Measurements from ENCODE around the gene SGCA. TPM values are rescaled to one million over a fixed set of nuclear protein-coding genes. Genes with fewer than 3 reads are reported as not detected.

The SGCA gene
- total and polyA plus RNA-seq, 2 of the 13 experiments (the other 11 are each of a cell fraction or from before 2014, with no cell fraction given) = not detected

DNA sequence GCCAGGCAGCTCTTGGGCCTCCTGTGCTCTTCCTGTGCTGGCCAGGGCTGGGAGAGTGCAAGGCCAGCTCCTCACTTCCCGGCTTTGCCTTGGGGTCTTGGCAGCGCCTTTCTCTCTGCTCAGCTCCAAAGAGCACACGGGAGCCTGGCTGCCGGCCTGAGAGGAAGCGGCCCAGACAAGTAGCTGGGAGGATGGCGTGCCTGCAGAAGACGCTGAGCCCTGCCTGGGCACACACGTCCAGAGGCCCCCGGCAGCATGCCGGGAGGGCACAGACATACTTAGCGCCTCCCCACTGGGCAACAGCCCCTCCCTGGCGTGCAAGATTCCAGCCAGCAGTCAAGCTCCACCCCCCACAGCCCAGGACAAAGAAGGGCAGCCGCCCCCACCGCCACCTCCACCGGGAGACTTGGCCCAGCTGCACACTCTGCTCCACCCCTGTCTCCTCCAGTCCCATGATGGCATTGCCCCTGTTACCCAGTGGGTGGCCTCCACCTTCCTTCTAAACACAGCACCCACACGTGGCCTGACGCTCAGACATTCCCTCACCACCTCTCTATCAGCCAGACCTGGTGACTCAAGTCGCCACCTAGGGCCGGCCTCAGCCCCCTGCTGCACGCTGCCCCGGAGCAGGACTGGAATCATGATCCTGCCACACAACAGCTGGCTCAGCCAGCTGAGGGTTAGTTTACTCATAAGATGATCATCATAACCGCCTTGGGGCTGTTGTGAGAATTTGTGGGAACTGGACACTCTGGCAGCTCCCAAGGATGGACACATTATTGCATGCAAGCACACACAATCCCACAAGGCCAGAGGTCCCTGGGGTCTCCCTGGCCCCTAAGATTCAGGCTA is 12.4 kb downstream of the SGCA start (continued):
- TF ChIP-seq, protein P1, sequence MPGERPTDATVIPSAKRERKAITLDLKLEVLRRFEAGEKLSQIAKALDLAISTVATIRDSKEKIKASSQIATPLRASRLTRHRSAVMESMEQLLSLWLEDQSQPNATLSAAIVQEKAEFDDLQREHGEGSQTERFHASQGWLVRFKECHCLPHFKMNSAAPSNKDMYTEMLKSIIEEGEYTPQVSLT (CRISPR knock-in tag; IDR thresholded peaks at IDR 0.05; ENCODE audit: borderline replicate concordance, low read depth) = no peak
- TF ChIP-seq ZNF891 (CRISPR knock-in tag; IDR thresholded peaks at IDR 0.05) (no peak), ISL2 (CRISPR knock-in tag; IDR thresholded peaks at IDR 0.05) (no peak; the same call in 1 of the 2 replicates), ZNF563 (CRISPR knock-in tag; IDR thresholded peaks at IDR 0.05) (no peak; the same call in 1 of the 2 replicates), ZNF709 (CRISPR knock-in tag; IDR thresholded peaks at IDR 0.05) (no peak), GLI4 (CRISPR knock-in tag; IDR thresholded peaks at IDR 0.05; ENCODE audit: borderline replicate concordance) (no peak), ADNP (CRISPR knock-in tag; IDR thresholded peaks at IDR 0.05) (0 out of 2 replicates have a peak, but pooled peaks have one; percentile 30), ZBTB1 (CRISPR knock-in tag; IDR thresholded peaks at IDR 0.05; ENCODE audit: borderline replicate concordance) (no peak), ZNF225 (CRISPR knock-in tag; IDR thresholded peaks at IDR 0.05) (0 out of 2 replicates have a peak, but pooled peaks have one; percentile 29), HDAC6 (IDR thresholded peaks at IDR 0.05; ENCODE audit: low read depth, low read length) (no peak), TCF7L2 (IDR thresholded peaks at IDR 0.05; ENCODE audit: low read depth, low read length) (no peak), SIX4 (CRISPR knock-in tag; IDR thresholded peaks at IDR 0.05) (0 out of 2 replicates have a peak, but pooled peaks have one; percentile 49), ZNF205 (CRISPR knock-in tag; IDR thresholded peaks at IDR 0.05) (peak; percentile 79; the same call in 1 of the 2 replicates), NFRKB (IDR thresholded peaks at IDR 0.05) (no peak), GTF2F1 (IDR thresholded peaks at IDR 0.05; ENCODE audit: low read length) (no peak), ZNF30 (CRISPR knock-in tag; IDR thresholded peaks at IDR 0.05) (no peak), RNF2 (conservative IDR thresholded peaks at IDR 0.05; ENCODE audit: low read depth) (peak; percentile 68; the same call in 1 of the 2 replicates), CBX2 (IDR thresholded peaks at IDR 0.05; ENCODE audit: low read depth, low read length) (no peak), CBX2 (CRISPR knock-in tag; IDR thresholded peaks at IDR 0.05; ENCODE audit: low read depth) (no peak), CHCHD3 (CRISPR knock-in tag; IDR thresholded peaks at IDR 0.05) (no peak), ZNF816 (CRISPR knock-in tag; IDR thresholded peaks at IDR 0.05; ENCODE audit: borderline replicate concordance) (no peak), MED13 (CRISPR knock-in tag; IDR thresholded peaks at IDR 0.05) (no peak), SMAD3 (CRISPR knock-in tag; IDR thresholded peaks at IDR 0.05) (no peak)
- TF ChIP-seq, protein P2, sequence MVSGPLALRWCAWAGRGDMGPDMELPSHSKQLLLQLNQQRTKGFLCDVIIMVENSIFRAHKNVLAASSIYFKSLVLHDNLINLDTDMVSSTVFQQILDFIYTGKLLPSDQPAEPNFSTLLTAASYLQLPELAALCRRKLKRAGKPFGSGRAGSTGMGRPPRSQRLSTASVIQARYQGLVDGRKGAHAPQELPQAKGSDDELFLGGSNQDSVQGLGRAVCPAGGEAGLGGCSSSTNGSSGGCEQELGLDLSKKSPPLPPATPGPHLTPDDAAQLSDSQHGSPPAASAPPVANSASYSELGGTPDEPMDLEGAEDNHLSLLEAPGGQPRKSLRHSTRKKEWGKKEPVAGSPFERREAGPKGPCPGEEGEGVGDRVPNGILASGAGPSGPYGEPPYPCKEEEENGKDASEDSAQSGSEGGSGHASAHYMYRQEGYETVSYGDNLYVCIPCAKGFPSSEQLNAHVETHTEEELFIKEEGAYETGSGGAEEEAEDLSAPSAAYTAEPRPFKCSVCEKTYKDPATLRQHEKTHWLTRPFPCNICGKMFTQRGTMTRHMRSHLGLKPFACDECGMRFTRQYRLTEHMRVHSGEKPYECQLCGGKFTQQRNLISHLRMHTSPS (CRISPR knock-in tag; IDR thresholded peaks at IDR 0.05; ENCODE audit: low read depth) = peak; percentile 82
- TF ChIP-seq, protein P3, sequence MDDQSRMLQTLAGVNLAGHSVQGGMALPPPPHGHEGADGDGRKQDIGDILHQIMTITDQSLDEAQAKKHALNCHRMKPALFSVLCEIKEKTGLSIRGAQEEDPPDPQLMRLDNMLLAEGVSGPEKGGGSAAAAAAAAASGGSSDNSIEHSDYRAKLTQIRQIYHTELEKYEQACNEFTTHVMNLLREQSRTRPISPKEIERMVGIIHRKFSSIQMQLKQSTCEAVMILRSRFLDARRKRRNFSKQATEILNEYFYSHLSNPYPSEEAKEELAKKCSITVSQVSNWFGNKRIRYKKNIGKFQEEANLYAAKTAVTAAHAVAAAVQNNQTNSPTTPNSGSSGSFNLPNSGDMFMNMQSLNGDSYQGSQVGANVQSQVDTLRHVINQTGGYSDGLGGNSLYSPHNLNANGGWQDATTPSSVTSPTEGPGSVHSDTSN (CRISPR knock-in tag; IDR thresholded peaks at IDR 0.05; ENCODE audit: borderline replicate concordance) = no peak
- TF ChIP-seq, protein P4, sequence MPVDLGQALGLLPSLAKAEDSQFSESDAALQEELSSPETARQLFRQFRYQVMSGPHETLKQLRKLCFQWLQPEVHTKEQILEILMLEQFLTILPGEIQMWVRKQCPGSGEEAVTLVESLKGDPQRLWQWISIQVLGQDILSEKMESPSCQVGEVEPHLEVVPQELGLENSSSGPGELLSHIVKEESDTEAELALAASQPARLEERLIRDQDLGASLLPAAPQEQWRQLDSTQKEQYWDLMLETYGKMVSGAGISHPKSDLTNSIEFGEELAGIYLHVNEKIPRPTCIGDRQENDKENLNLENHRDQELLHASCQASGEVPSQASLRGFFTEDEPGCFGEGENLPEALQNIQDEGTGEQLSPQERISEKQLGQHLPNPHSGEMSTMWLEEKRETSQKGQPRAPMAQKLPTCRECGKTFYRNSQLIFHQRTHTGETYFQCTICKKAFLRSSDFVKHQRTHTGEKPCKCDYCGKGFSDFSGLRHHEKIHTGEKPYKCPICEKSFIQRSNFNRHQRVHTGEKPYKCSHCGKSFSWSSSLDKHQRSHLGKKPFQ (CRISPR knock-in tag; IDR thresholded peaks at IDR 0.05; ENCODE audit: insufficient replicate concordance) = no peak
- TF ChIP-seq, protein P5, sequence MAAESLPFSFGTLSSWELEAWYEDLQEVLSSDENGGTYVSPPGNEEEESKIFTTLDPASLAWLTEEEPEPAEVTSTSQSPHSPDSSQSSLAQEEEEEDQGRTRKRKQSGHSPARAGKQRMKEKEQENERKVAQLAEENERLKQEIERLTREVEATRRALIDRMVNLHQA (CRISPR knock-in tag; IDR thresholded peaks at IDR 0.05) = no peak
